HCT116 (cell line): ENCODE measurements around the gene ARL11.

Source experiments
- ATF3 ChIP-seq: IDR thresholded peaks from 2 replicates; pipeline ENCODE4 v1.6.1; 2012
- EZH2 ChIP-seq: fragments of 200-600 bp; sonication (generic); IDR thresholded peaks from 2 replicates; pipeline ENCODE4 v1.6.1; 2017; ENCODE audit warnings: antibody characterized with exemption, mixed run types
- MAX ChIP-seq: IDR thresholded peaks from 2 replicates; pipeline ENCODE4 v1.6.1; 2012
- POLR2AphosphoS5 ChIP-seq: IDR thresholded peaks from 2 replicates; pipeline ENCODE4 v1.6.1; 2011; ENCODE audit warnings: mild to moderate bottlenecking, low read depth, low read length, moderate library complexity

- TF ChIP-seq MAX, result no peak
- TF ChIP-seq POLR2AphosphoS5, result no peak
- TF ChIP-seq EZH2, result no peak
- no peak for TF ChIP-seq ATF3
Measured at GRCh38 chr13:49622174-49622946, 5.9 kb upstream of the ARL11 start.
